AG09319 (cell line): Measurements from ENCODE around the gene TICAM1.

Experiments used
- DNase-seq: peaks from one replicate; pipeline ENCODE4 v3.0.0-alpha.2; 2010; ENCODE audit warnings: low read depth; ENCODE audit errors: extremely low read depth
- CTCF ChIP-seq: IDR thresholded peaks from 2 replicates; pipeline ENCODE4 v1.5.1; 2011; ENCODE audit warnings: low read depth, mild to moderate bottlenecking, inconsistent platforms, low read length, moderate library complexity

The TICAM1 gene

DNA sequence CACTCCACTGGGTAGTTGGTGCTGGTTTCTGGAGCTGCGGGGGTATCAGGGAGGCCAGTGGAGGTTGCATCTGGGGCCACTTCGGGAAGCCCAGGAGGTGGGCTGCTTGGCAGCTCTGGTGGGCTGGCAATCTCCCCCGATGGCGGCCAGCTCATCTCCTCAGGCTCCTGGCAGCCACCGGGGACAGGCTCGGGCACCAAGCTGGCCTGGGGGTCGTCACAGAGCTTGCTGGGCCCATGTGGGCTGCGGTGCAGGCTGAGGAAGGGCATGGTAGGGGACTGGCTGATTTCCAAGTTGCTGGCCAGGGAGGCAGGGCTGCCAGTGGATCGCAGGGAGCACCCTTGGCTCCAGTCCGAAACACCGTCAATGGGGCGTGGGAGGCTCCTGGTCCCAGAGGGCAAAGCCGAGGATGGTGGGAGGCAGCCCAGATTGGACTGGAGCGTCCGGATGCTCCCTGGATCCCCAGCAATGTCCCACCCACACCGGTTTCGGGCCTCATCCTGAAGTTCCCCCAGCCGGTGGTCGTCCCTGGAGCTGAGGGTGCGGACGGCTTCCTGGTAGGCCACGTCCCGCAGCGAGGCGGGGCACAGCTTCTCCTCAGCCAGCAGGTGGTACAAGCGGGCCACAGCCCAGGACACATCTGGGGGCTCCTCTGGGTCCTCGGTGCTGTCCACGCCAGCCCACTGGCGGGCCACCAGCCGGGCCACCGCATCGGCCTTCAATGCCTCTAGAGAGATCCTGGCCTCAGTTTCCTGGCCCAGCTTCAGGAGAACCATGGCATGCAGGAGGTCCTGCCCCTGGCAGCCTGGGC lies 13.8 kb downstream of the TICAM1 start:
- no peak for TF ChIP-seq CTCF
- DNase-seq = no peak

DNA sequence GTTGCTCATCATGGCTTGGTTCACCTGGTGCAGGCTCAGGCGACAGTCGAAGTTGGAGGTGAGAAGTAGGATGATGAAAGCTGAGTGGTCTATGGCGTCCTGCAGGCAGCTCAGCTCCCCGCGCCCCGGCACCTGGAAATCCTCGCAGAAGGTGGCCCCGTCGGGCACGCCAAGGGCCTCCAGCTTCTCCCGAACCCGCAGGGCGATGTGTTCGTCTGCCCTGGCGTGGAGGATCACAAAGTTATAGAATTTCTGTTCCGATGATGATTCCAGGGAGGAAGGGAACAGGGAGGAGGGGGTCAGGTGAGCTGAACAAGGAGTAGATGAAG lies 14.6 kb downstream of the TICAM1 start:
- no peak for TF ChIP-seq CTCF
- no peak for DNase-seq

DNA sequence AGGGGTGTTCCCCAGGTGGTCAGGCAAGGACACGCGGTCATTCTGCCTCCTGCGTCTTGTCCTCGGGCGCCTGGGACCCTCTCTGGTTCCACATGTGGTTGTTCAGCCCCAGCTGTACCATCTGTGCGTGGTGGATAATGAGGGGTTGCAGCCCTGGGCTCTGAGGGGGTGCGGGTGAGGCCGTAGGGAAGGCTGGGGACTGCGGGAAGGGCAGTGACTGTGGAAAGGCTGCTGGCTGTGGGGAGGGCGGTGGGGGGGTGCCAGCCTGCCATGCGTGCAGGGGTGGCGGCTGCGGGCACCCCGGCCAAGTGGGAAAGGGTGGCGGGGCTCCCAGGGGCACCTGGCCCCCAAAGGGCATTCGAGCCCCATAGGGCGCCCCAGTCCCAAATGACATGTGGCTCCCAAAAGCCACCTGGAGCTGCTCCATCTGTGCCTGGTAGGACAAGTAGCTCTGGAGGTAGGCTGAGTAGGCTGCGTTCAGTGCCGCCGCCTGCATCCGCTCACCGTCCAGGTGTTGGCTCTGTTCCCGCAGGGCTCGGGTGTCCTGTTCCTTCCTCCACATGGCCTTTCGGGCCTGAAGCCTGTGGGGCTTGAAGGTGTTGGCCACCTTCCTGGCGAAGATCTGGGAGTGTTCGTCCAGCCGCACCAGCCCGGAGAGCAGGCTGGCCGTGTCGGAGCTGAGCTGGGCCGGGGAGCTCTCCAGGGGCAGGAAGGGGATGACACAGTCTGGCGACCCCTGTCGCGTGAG lies 15.1 kb downstream of the TICAM1 start:
- no peak for TF ChIP-seq CTCF
- DNase-seq = no peak

- DNase-seq = peak; percentile 79
- no peak for TF ChIP-seq CTCF
These were observed 15.9 kb downstream of the TICAM1 start for GRCh38 chr19:4815426-4816201.

- DNase-seq = peak; percentile 75
- no peak for TF ChIP-seq CTCF
These were observed 16.7 kb downstream of the TICAM1 start for GRCh38 chr19:4814625-4815425.

- DNase-seq = no peak
- peak; percentile 85 for TF ChIP-seq CTCF
These were observed 20.0 kb downstream of the TICAM1 start for GRCh38 chr19:4811328-4812131.
